HG03064 (cell line): ENCODE results near the gene STPG2.

Source experiments
- ATAC-seq: cut with Tn5 transposase; IDR thresholded peaks from one replicate; pipeline ENCODE4 v1.9.1; 2021; ENCODE audit warnings: low read depth; ENCODE audit not compliant: unreplicated experiment

STPG2 gene

GRCh38 chr4:98143001-98143899 is at the start of gene STPG2:
TSS of gene STPG2 (minus strand) at chr4:98143476.
- ATAC-seq: peak; percentile 96

- no peak for ATAC-seq
Measured at GRCh38 chr4:98185279-98185678, 42.0 kb upstream of the STPG2 start.

- ATAC-seq: no peak
Measured at GRCh38 chr4:98181809-98182208, 38.5 kb upstream of the STPG2 start.

GRCh38 chr4:98179951-98180350 is 36.7 kb upstream of the STPG2 start:
- ATAC-seq: no peak

GRCh38 chr4:98176531-98176930 is 33.3 kb upstream of the STPG2 start:
- ATAC-seq: no peak

- ATAC-seq: no peak
Measured at GRCh38 chr4:98170035-98170434, 26.8 kb upstream of the STPG2 start.

GRCh38 chr4:98166731-98167041 is 23.4 kb upstream of the STPG2 start:
- no peak for ATAC-seq

GRCh38 chr4:98166025-98166730 is 22.9 kb upstream of the STPG2 start:
- ATAC-seq: no peak

GRCh38 chr4:98162696-98163095 is 19.4 kb upstream of the STPG2 start:
- ATAC-seq: no peak

- no peak for ATAC-seq
Measured at GRCh38 chr4:98151145-98151924, 8.1 kb upstream of the STPG2 start.

GRCh38 chr4:98150092-98150761 is 7.0 kb upstream of the STPG2 start:
- ATAC-seq: no peak

GRCh38 chr4:98148856-98149255 is 5.6 kb upstream of the STPG2 start:
- ATAC-seq: no peak

- ATAC-seq: no peak
Measured at GRCh38 chr4:98126141-98126540, 17.1 kb downstream of the STPG2 start.

GRCh38 chr4:98125585-98125984 is 17.7 kb downstream of the STPG2 start:
- ATAC-seq: no peak

- ATAC-seq: no peak
Measured at GRCh38 chr4:98117363-98117762, 25.9 kb downstream of the STPG2 start.

GRCh38 chr4:98113012-98113411 is 30.3 kb downstream of the STPG2 start:
- no peak for ATAC-seq

GRCh38 chr4:98110929-98111328 is 32.3 kb downstream of the STPG2 start:
- ATAC-seq: no peak

GRCh38 chr4:98110214-98110613 is 33.1 kb downstream of the STPG2 start:
- ATAC-seq: no peak

GRCh38 chr4:98102660-98103059 is 40.6 kb downstream of the STPG2 start:
- no peak for ATAC-seq

GRCh38 chr4:98101988-98102387 is 41.3 kb downstream of the STPG2 start:
- ATAC-seq: no peak

GRCh38 chr4:98098764-98099163 is 44.5 kb downstream of the STPG2 start:
- no peak for ATAC-seq
